MM.1S (cell line): Measurements from ENCODE around the gene TRIM44.

Experiments
- CTCF ChIP-seq: fragments of 300-600 bp; sonication (generic); IDR thresholded peaks from 2 replicates; pipeline ENCODE4 v1.5.1; 2016; ENCODE audit warnings: antibody characterized with exemption, low read length, mixed read lengths
- EZH2 ChIP-seq: fragments of 300-600 bp; sonication (generic); optimal IDR thresholded peaks from 2 replicates; pipeline ENCODE3; 2017; ENCODE audit warnings: low read depth, mild to moderate bottlenecking, antibody characterized with exemption, low read length, mixed read lengths
- EZH2phosphoT487 ChIP-seq: fragments of 300-600 bp; sonication (generic); IDR thresholded peaks from 2 replicates; pipeline ENCODE4 v1.6.1; 2018; ENCODE audit warnings: antibody characterized with exemption, low read length

- no peak for TF ChIP-seq CTCF
- TF ChIP-seq EZH2: no peak
- TF ChIP-seq EZH2phosphoT487: no peak
These were observed 60.9 kb downstream of the TRIM44 start for GRCh38 chr11:35723493-35723892.
